Urinary bladder (tissue), 4 donors: ENCODE data around the gene SSH2. TPM values are rescaled to one million over a fixed set of nuclear protein-coding genes. Genes with fewer than 3 reads are reported as not detected.

Source experiments
- DNase-seq: peaks from one replicate; pipeline ENCODE4 v3.0.0-alpha.2; 2015; ENCODE audit errors: extremely low spot score
- H3K27ac ChIP-seq: one replicate; pipeline ENCODE4 v1.5.1; 2013; ENCODE audit warnings: low read depth, mild to moderate bottlenecking, moderate library complexity
- H3K36me3 ChIP-seq: one replicate; pipeline ENCODE4 v1.6.1; 2013; ENCODE audit warnings: mild to moderate bottlenecking, moderate library complexity; ENCODE audit not compliant: insufficient read depth
- H3K4me1 ChIP-seq: one replicate; pipeline ENCODE4 v1.6.1; 2013; ENCODE audit warnings: mild to moderate bottlenecking, moderate library complexity; ENCODE audit not compliant: insufficient read depth
- H3K4me3 ChIP-seq: one replicate; pipeline ENCODE4 v1.5.1; 2013; ENCODE audit warnings: low read depth, low read length
- WGBS: extraction: QIAGEN DNeasy Blood & Tissue Kit; methylation state at CpG from one replicate; pipeline ENCODE4 v1.1.7; 2013; 5-methylcytosine and 5-hydroxymethylcytosine counted together
- polyA plus RNA-seq: library from polyadenylated mRNA; stranded (reverse); fragments of 200-250 nt; gene quantifications from one replicate; pipeline ENCODE4 v1.2.3, GENCODE V29; 2013
- small RNA-seq: library from RNA; depleted of rRNA; stranded (forward); fragments of <200 nt; gene quantifications from one replicate; pipeline ENCODE3, GENCODE V24; 2014
- total RNA-seq: library from RNA; depleted of rRNA; stranded (reverse); fragments of >200 nt; gene quantifications from one replicate; pipeline ENCODE4 v1.2.3, GENCODE V29; 2014
- donor health status: healthy with polysubstance abuse.
- donor health status: healthy.

Gene SSH2
- total and polyA plus RNA-seq, 2 donors: 11.9 to 18.0 TPM

DNA sequence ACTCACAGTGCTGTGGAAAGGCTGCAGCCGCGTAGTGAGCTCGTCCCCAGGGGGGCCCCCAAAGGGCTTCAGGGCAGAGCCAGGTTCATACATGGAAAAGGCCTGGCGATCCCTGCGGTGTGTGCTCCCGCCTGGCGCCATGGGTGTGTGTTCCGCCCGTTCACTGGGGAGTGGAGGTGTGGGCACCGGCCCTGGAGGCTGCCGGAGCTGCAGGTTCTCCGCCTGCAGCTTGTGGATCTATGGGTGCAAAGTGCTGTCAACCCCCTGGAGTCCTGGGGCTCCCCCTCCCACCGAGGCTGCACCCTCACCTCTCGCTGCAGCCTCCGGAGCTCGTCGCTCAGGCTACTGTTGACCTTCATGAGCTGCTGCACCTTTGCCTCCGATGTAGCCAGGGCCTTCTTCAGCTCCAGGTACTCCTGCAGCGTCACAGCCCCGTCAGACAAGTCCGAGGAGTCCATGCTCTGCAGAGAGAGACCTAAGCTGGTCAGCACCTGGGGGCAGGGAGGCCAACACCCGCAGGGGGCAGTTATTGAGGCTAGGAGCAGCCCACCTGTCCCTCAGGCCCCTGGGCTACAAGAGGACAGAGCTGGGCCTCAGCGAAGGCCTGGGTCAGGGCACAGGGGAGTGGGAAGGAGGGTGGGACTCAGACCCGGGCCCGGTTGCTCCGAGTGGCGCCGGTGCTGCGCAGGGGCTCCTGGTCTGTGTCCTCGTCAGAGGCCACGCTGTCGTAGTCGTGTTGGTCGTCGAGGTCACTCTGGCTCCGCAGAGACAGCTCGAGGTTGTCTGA is 353.6 kb downstream of the SSH2 start:
- Histone ChIP-seq H3K27ac (no peak overlapping the region), H3K4me3 (no peak overlapping the region), H3K36me3 (peaks cover 4% of the 10 kb centered on the region), H3K4me1 (no peaks in the 10 kb centered on the region)
- WGBS: 92% methylated on average over 37 of the region's 37 CpGs
- DNase-seq: no peak

Small RNA genes within 50 kb of the gene (small RNA-seq; reads per million reads assigned to genes)
- not detected for gene RF00156
- not detected for gene RF01210
- gene RNU6-920P: not detected

Other genes with a start within 250 kb of the SSH2 start
- 0.90 TPM for gene EFCAB5, start 11.4 kb upstream of the SSH2 start, total RNA-seq
- 0.06 TPM for gene EFCAB5, start 11.4 kb upstream of the SSH2 start, polyA plus RNA-seq
- 30.9 TPM for gene NSRP1, start 186.6 kb upstream of the SSH2 start, total RNA-seq
- gene NSRP1, start 186.6 kb upstream of the SSH2 start, polyA plus RNA-seq: 29.5 TPM